ENCODE measurements around the gene CD3E. TPM values are rescaled to one million over a fixed set of nuclear protein-coding genes. Genes with fewer than 3 reads are reported as not detected.

The CD3E gene
- under 1 TPM in 3 of 4 donors, not detected in 1; 0.36 to 0.52 (median 0.46) TPM for total RNA-seq

DNA sequence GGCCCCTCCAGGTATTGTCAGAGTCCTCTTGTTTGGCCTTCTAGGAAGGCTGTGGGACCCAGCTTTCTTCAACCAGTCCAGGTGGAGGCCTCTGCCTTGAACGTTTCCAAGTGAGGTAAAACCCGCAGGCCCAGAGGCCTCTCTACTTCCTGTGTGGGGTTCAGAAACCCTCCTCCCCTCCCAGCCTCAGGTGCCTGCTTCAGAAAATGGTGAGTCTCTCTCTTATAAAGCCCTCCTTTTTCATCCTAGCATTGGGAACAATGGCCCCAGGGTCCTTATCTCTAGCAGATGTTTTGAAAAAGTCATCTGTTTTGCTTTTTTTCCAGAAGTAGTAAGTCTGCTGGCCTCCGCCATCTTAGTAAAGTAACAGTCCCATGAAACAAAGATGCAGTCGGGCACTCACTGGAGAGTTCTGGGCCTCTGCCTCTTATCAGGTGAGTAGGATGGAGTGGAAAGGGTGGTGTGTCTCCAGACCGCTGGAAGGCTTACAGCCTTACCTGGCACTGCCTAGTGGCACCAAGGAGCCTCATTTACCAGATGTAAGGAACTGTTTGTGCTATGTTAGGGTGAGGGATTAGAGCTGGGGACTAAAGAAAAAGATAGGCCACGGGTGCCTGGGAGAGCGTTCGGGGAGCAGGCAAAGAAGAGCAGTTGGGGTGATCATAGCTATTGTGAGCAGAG, at the start of gene CD3E:
TSS of gene CD3E (plus strand) at position 163 of the 681 bp plus-strand sequence. CDS start at position 386, 223 bp downstream.
- H3K4me3 ChIP-seq (ENCODE audit: low read depth, poor library complexity, severe bottlenecking) = no peak within 1 kb of the TSS
- intact Hi-C loops (cut with DNase I; ENCODE audit: low total_unique reads) = no loop called here
- 81 to 82% methylated on average over 8 of the region's 8 CpGs for WGBS, 2 donors
- DNase-seq (ENCODE audit: low spot score in 2 of 2) = no peak
- no peak for TF ChIP-seq POLR2A (IDR thresholded peaks at IDR 0.05)
- TF ChIP-seq, protein P1, sequence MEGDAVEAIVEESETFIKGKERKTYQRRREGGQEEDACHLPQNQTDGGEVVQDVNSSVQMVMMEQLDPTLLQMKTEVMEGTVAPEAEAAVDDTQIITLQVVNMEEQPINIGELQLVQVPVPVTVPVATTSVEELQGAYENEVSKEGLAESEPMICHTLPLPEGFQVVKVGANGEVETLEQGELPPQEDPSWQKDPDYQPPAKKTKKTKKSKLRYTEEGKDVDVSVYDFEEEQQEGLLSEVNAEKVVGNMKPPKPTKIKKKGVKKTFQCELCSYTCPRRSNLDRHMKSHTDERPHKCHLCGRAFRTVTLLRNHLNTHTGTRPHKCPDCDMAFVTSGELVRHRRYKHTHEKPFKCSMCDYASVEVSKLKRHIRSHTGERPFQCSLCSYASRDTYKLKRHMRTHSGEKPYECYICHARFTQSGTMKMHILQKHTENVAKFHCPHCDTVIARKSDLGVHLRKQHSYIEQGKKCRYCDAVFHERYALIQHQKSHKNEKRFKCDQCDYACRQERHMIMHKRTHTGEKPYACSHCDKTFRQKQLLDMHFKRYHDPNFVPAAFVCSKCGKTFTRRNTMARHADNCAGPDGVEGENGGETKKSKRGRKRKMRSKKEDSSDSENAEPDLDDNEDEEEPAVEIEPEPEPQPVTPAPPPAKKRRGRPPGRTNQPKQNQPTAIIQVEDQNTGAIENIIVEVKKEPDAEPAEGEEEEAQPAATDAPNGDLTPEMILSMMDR (IDR thresholded peaks at IDR 0.05) = no peak

DNA sequence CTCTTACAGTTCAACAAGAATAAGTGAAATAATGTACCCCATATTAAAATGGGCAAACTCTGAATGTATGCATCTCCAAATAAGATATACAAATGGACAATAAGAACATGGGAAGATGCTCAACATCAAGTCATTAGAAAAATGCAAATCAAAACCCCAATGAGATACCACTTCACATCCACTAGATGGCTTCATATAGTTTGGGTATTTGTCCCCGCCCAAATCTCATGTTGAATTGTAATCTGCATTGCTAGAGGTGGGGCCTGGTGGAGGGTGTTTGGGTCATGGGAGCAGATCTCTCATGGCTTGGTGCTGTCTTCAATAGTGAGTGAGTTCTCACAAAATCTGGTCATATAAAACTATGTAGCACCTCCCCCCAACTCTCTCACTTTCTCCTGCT, 46.1 kb upstream of the CD3E start:
- intact Hi-C loops (cut with DNase I; ENCODE audit: low total_unique reads) = no loop called here
- 0% methylated on average over 1 of the region's 1 CpG for WGBS, 2 donors
- TF ChIP-seq, protein P1 (IDR thresholded peaks at IDR 0.05) = no peak
- TF ChIP-seq POLR2A (IDR thresholded peaks at IDR 0.05) = no peak
- no peak for DNase-seq (ENCODE audit: low spot score in 2 of 2)
- H3K4me3 ChIP-seq (ENCODE audit: low read depth, poor library complexity, severe bottlenecking) = no peak overlapping the region

DNA sequence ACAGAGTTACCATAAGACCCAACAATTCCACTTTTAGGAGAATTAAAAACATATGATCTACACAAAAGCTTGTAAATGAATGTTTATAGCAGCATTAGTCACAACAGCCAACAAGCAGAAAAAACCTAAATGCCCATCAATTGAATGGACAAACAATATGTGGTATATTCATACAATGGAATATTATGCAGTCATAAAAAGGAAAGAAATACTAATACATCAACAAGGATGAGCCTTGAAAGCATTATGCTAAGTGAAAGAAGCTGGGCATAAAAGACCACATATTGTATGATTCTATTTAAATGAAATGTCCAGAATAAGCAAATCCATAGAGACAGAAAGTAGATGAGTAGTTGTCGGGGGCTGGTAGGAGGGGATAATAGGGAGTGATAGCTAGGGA, 45.4 kb upstream of the CD3E start:
- no peak for DNase-seq (ENCODE audit: low spot score in 2 of 2)
- H3K4me3 ChIP-seq (ENCODE audit: low read depth, poor library complexity, severe bottlenecking) = no peak overlapping the region
- intact Hi-C loops (cut with DNase I; ENCODE audit: low total_unique reads) = no loop called here
- TF ChIP-seq, protein P1 (IDR thresholded peaks at IDR 0.05) = no peak
- no peak for TF ChIP-seq POLR2A (IDR thresholded peaks at IDR 0.05)
- 98 to 100% methylated on average over 1 of the region's 1 CpG for WGBS, 2 donors

DNA sequence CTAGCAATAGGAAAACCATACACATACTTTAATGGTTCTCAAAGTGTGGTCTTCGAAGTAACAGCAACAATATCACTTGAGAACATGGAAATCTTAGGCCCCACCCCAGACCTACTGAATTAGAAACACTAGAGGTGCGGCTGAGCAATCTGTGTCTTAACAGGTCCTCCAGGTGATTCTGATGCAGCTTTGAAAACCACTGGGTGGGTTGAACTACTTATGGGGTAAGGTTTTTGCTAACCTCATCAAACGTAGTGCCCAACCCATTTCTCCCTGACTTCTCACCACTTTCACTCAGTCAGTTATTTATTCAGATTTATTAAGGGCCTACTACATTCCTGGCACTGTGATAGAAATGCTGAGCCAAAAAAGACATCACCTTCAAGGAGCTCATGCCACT, 44.2 kb upstream of the CD3E start:
- intact Hi-C loops (cut with DNase I; ENCODE audit: low total_unique reads) = no loop called here
- WGBS, 2 donors = 72 to 74% methylated on average over 3 of the region's 3 CpGs
- TF ChIP-seq POLR2A (IDR thresholded peaks at IDR 0.05) = no peak
- TF ChIP-seq, protein P1 (IDR thresholded peaks at IDR 0.05) = no peak
- DNase-seq (ENCODE audit: low spot score in 2 of 2) = no peak
- no peak overlapping the region for H3K4me3 ChIP-seq (ENCODE audit: low read depth, poor library complexity, severe bottlenecking)

DNA sequence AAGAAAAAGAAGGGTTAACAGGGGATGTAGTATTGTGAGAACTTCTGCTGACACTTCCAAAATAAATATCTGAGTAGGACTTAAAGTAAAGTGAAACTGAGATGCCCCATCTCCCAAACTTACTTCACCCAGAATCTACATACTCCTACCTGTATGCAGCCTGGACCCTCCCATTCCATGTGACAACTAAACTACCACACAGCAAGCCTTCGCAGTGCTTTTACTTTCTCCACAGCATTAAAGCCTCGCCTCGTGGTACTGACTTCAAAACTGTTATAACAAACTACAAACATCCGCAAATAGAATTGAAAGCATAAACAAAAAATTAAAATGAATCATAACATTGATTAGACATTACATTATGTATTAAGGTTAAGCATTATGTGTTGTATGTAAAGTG, 41.4 kb upstream of the CD3E start:
- TF ChIP-seq, protein P1 (IDR thresholded peaks at IDR 0.05) = no peak
- TF ChIP-seq POLR2A (IDR thresholded peaks at IDR 0.05) = no peak
- DNase-seq (ENCODE audit: low spot score in 2 of 2) = no peak
- no peak overlapping the region for H3K4me3 ChIP-seq (ENCODE audit: low read depth, poor library complexity, severe bottlenecking)
- intact Hi-C loops (cut with DNase I; ENCODE audit: low total_unique reads) = no loop called here
- 53 to 56% methylated on average over 4 of the region's 4 CpGs for WGBS, 2 donors

Data from lower leg skin (tissue), 4 donors.